ENCODE results near the gene FNDC5. TPM values are rescaled to one million over a fixed set of nuclear protein-coding genes. Genes with fewer than 3 reads are reported as not detected.

Gene FNDC5
- total and polyA plus RNA-seq, 9 of the 15 experiments (the other 6 are each of a cell fraction or from before 2014, with no cell fraction given): 0.06 to 2.1 (median 0.22) TPM

- TF ChIP-seq MGA (IDR thresholded peaks at IDR 0.05): 0 out of 2 replicates have a peak, but pooled peaks have one; percentile 48
- TF ChIP-seq ZBTB43 (CRISPR knock-in tag; IDR thresholded peaks at IDR 0.05): peak; percentile 90; the same call in 1 of the 2 replicates
- TF ChIP-seq KDM1A (IDR thresholded peaks at IDR 0.05): peak in 1 of 2 experiments; percentile 57; a peak in 1 of 4 replicates
- no peak for TF ChIP-seq PRPF4 (IDR thresholded peaks at IDR 0.05; ENCODE audit: insufficient read depth, low read depth, low read length, poor library complexity, severe bottlenecking)
- TF ChIP-seq ZNF77 (CRISPR knock-in tag; IDR thresholded peaks at IDR 0.05): no peak
- 0 out of 2 replicates have a peak, but pooled peaks have one; percentile 55 for TF ChIP-seq ILF3 (IDR thresholded peaks at IDR 0.05; ENCODE audit: borderline replicate concordance)
- peak; percentile 23; the same call in 1 of the 2 replicates for TF ChIP-seq NKRF (IDR thresholded peaks at IDR 0.05; ENCODE audit: borderline replicate concordance)
- peak; percentile 28; the same call in 1 of the 2 replicates for TF ChIP-seq ZBTB33 (CRISPR knock-in tag; IDR thresholded peaks at IDR 0.05)
These were observed 52.6 kb downstream of the FNDC5 start (continued) for GRCh38 chr1:32817815-32818786.

Data from K562 (cell line).